ENCODE data around the gene TMEM151B.

The TMEM151B gene

DNA sequence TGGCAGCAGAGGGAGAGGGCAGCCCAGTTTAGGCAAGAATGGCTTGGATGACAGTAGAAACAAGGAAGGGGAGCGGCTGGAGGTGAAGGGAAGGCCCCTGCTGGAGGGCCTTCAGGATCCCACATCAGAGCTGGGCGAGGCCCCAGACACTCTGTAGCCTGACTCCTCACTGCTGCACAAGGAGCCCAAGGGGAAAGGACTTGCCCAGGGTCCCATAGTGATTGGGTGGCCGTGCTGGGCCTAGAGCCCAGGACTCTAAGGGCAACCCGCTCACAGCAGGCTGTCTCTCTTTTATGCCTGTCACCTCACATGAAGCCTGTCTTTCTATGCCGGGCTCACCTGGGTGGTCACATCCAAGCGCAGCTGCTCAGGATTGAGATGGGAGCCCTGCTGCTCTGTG is 33.6 kb downstream of the TMEM151B start:
- TF ChIP-seq, protein P1, sequence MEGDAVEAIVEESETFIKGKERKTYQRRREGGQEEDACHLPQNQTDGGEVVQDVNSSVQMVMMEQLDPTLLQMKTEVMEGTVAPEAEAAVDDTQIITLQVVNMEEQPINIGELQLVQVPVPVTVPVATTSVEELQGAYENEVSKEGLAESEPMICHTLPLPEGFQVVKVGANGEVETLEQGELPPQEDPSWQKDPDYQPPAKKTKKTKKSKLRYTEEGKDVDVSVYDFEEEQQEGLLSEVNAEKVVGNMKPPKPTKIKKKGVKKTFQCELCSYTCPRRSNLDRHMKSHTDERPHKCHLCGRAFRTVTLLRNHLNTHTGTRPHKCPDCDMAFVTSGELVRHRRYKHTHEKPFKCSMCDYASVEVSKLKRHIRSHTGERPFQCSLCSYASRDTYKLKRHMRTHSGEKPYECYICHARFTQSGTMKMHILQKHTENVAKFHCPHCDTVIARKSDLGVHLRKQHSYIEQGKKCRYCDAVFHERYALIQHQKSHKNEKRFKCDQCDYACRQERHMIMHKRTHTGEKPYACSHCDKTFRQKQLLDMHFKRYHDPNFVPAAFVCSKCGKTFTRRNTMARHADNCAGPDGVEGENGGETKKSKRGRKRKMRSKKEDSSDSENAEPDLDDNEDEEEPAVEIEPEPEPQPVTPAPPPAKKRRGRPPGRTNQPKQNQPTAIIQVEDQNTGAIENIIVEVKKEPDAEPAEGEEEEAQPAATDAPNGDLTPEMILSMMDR (IDR thresholded peaks at IDR 0.05; ENCODE audit: low read depth, low read length, missing control alignments): no peak
- in situ Hi-C loops (cut with HindIII; ENCODE audit: low sequenced_read_pairs): no loop called here
- H3K4me3 ChIP-seq (ENCODE audit: low read depth, low read length): no peak overlapping the region
- no peak for DNase-seq (ENCODE audit: low read depth)

DNA sequence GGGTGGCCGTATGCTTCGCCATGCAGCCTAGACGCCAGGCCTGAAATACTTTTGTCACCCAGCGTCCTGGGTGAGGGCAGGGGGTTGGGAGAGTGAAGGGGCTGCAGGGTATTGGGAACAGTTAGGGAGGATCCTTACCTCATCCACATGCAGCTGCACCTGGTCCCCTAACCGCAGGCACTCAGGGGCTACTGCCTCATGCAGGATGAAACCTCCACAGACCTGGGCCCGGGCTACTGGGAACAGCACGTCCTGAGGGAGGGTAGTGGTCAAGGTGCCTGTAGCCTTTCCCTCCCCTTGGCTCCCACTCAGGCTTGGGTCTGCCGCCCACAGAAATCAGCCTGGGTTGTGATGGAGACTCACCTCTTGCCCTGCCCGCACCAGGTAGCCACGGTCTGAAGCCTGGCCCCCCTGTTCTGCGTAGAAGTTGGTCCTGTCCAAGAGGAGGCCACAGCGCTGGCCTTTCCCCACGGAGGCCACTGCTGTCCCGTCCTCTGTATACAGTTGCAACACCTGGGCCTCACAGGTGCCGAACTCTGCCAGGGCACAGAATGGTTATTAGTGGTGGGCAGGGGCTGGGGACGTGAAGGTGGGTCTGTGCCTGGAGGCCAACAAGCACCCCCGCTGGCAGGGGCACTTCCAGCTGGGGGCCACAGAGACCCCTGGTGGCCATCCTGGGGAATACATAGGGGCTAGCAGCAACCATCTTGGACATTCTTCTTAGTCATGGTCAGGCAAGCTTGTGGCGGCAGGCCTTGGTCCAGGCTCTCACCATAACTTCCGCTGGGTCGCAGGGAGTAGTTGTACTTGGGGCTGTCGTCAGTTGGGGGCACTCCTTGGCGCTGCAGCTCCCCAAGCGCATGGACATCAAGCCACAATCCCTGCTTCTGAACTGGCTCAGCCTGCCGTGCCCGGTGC is 34.3 kb downstream of the TMEM151B start:
- H3K4me3 ChIP-seq (ENCODE audit: low read depth, low read length): no peak overlapping the region
- TF ChIP-seq, protein P1 (IDR thresholded peaks at IDR 0.05; ENCODE audit: low read depth, low read length, missing control alignments): peak; percentile 80
- in situ Hi-C loops (cut with HindIII; ENCODE audit: low sequenced_read_pairs): loop anchor here (5.0 kb wide), 1 partner anchor 47 kb away; the partner anchor contains the start of gene SLC35B2
- no peak for DNase-seq (ENCODE audit: low read depth)

DNA sequence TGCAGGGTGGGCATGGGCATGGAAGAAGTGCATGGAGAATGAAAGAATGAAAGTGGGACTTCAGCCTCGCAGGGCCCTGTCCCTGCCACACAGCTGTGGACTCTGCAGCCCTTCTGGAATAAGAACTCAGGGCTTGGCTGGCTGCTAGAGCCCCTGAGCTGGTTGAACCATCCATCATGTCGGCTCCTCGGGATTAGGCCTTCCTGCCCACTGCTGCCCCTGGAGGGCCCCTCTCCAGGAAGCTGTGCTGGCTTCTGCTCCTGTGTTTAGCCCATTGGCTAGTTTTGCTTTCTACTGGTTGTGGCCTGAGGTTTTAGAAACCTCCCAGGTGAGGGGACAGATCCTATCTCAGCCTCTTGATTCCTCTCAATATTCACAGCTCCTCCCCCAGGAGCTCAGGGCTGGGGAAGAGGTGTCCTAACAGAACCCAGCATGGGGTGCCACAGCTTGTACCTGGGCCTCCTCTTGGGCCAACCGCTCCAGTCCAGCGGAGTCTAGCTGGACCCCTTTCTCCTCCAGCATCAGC is 35.0 kb downstream of the TMEM151B start:
- in situ Hi-C loops (cut with HindIII; ENCODE audit: low sequenced_read_pairs): loop anchor here (5.0 kb wide), 1 partner anchor 48 kb away; the partner anchor contains the start of gene SLC35B2
- DNase-seq (ENCODE audit: low read depth): no peak
- TF ChIP-seq, protein P1 (IDR thresholded peaks at IDR 0.05; ENCODE audit: low read depth, low read length, missing control alignments): no peak
- H3K4me3 ChIP-seq (ENCODE audit: low read depth, low read length): no peak overlapping the region

DNA sequence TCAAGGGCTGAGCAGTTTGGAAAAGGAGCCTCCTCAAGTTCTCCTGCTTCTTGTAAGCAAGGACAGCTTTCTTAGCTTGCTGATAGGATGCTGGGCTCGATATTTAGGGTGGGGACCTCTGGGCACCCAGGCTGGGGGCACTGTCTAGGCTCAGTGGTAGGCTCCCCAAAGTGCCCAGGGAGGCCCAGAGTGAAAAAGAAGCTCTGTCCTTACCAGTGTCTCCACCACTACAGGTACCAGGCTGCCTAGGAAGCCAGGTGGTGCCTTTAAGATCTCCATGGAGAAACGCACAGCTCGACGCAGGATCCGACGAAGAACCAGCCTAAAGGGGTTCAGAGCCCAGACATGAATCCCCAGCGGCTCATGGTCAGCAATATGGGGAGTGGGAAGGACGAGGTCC is 36.5 kb downstream of the TMEM151B start:
- TF ChIP-seq, protein P1 (IDR thresholded peaks at IDR 0.05; ENCODE audit: low read depth, low read length, missing control alignments): no peak
- in situ Hi-C loops (cut with HindIII; ENCODE audit: low sequenced_read_pairs): loop anchor here (5.0 kb wide), 1 partner anchor 49 kb away; the partner anchor contains the start of gene SLC35B2

DNA sequence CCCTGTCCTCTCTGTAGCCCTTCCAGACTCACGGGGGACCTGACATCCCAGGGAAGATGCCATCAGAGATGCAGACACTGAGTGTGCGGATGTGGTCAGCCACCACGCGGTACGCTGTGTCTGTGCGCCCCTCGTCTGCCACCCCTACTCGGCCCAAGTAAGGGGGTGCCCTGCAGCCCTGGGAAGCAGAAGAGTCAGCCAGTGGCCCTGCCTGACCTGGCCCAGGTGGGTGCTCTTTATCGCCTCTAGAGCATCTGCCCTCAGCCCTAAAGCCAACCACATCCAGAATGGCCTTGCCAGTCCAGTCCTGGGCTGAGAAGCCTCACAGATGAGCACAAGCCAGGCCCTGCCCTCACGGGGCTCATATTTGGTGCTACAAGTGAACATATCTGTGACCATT is 37.0 kb downstream of the TMEM151B start:
- TF ChIP-seq, protein P1 (IDR thresholded peaks at IDR 0.05; ENCODE audit: low read depth, low read length, missing control alignments): no peak
- in situ Hi-C loops (cut with HindIII; ENCODE audit: low sequenced_read_pairs): loop anchor here (5.0 kb wide), 1 partner anchor 50 kb away; the partner anchor contains the start of gene SLC35B2
- DNase-seq (ENCODE audit: low read depth): no peak
- no peak overlapping the region for H3K4me3 ChIP-seq (ENCODE audit: low read depth, low read length)

More for the DNA sequence above, 36.5 kb downstream of the TMEM151B start:
- H3K4me3 ChIP-seq (ENCODE audit: low read depth, low read length): no peak overlapping the region
- no peak for DNase-seq (ENCODE audit: low read depth)

DNA sequence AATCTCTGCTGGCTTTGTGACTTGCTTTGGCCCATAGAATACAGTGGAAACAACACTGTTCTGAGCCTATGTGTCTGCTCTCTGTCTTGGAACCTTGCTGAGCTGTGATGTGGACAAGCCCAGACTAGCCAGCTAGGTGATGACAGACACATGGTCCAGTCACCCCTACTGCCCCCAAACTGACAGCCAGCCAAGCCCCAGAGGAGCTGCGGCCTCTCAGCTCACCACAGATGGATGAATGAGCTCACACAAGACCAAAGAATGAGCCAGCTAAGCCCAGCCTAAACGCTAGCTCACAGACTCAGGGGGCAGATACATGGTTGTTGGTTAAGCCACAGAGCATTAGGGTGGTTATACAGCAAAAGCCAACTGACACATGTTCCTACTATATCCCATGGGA is 38.8 kb downstream of the TMEM151B start:
- no peak for DNase-seq (ENCODE audit: low read depth)
- TF ChIP-seq, protein P1 (IDR thresholded peaks at IDR 0.05; ENCODE audit: low read depth, low read length, missing control alignments): no peak
- H3K4me3 ChIP-seq (ENCODE audit: low read depth, low read length): no peak overlapping the region
- in situ Hi-C loops (cut with HindIII; ENCODE audit: low sequenced_read_pairs): loop anchor here (5.0 kb wide), 1 partner anchor 52 kb away; the partner anchor contains the start of gene SLC35B2
